Astrocyte of the spinal cord (primary cell): ENCODE results near the gene FST.

Source experiments
- DNase-seq: peaks from one replicate; pipeline ENCODE4 v3.0.0; 2011; ENCODE audit warnings: low read depth, low spot score
- H3K4me3 ChIP-seq: 2 replicates; pipeline ENCODE4 v1.5.1; 2011; ENCODE audit warnings: low read depth, mild to moderate bottlenecking, low read length, moderate library complexity
- in situ Hi-C: cut with HindIII; loops from 2 replicates; pipeline ENCODE4 v1.10.0; 2017; ENCODE audit warnings: low sequenced_read_pairs
- TF ChIP-seq, protein P1 (sequence below): IDR thresholded peaks from 2 replicates; pipeline ENCODE4 v1.5.1; 2012; ENCODE audit warnings: low read depth, mild to moderate bottlenecking, low read length, inconsistent platforms

FST gene

DNA sequence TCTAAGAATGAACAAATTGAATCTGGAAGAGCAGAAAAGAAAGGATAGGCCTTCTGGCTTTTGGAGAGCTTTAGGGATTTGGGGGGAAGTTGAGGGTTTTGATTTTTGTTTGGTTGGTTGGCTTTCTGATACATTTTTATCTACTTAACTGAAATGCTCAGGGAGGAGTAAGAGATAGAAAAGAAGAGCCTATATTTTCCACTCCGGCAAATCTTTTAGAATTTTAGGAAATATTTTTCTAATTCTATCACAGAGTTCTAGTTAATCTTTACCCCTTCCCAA, 25.8 kb upstream of the FST start:
- H3K4me3 ChIP-seq, result no peak overlapping the region
- in situ Hi-C loops, result no loop called here
- TF ChIP-seq, protein P1, sequence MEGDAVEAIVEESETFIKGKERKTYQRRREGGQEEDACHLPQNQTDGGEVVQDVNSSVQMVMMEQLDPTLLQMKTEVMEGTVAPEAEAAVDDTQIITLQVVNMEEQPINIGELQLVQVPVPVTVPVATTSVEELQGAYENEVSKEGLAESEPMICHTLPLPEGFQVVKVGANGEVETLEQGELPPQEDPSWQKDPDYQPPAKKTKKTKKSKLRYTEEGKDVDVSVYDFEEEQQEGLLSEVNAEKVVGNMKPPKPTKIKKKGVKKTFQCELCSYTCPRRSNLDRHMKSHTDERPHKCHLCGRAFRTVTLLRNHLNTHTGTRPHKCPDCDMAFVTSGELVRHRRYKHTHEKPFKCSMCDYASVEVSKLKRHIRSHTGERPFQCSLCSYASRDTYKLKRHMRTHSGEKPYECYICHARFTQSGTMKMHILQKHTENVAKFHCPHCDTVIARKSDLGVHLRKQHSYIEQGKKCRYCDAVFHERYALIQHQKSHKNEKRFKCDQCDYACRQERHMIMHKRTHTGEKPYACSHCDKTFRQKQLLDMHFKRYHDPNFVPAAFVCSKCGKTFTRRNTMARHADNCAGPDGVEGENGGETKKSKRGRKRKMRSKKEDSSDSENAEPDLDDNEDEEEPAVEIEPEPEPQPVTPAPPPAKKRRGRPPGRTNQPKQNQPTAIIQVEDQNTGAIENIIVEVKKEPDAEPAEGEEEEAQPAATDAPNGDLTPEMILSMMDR, result no peak
- DNase-seq, result no peak

- TF ChIP-seq, protein P1, result no peak
- in situ Hi-C loops, result no loop called here
- DNase-seq, result no peak
- H3K4me3 ChIP-seq, result no peak overlapping the region
These were observed 24.1 kb upstream of the FST start for GRCh38 chr5:53456366-53456765.

DNA sequence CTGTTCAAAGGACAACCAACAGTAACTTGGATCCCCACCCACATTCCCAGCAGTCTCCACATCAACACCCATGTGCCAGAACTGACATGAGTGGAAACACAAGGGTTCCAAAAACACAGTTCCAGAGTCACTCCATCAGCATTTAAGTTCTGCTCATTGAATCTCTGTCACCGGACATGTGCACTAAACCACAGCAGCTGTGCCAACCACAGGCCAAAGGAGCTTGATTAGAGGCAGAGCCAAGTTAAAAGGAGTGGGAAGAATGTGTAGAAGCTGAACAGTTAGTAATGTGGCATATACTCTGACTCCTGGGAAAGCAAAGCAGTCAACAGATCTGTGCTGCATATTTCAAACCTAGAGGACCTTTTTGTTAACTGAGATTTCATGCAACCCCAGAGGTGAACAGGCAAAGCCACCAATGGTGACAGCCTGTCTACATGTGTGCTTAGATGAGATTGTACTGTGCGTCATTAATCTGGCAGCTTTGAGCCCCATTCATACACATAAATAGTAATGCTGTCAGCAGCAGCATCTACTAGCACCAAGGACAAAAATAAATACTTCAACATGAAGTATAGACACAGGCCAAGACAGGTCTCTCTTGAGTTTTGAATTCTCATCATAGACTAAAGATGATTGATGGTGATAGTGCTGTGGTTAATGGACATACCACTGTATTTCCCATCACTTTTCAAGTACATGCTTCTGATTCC, 16.4 kb upstream of the FST start:
- in situ Hi-C loops, result no loop called here
- TF ChIP-seq, protein P1, result no peak

GRCh38 chr5:53464722-53465121, 15.7 kb upstream of the FST start:
- in situ Hi-C loops, result no loop called here
- no peak overlapping the region for H3K4me3 ChIP-seq
- no peak for DNase-seq
- TF ChIP-seq, protein P1, result no peak

More for the DNA sequence above, 16.4 kb upstream of the FST start:
- no peak overlapping the region for H3K4me3 ChIP-seq
- DNase-seq, result no peak

DNA sequence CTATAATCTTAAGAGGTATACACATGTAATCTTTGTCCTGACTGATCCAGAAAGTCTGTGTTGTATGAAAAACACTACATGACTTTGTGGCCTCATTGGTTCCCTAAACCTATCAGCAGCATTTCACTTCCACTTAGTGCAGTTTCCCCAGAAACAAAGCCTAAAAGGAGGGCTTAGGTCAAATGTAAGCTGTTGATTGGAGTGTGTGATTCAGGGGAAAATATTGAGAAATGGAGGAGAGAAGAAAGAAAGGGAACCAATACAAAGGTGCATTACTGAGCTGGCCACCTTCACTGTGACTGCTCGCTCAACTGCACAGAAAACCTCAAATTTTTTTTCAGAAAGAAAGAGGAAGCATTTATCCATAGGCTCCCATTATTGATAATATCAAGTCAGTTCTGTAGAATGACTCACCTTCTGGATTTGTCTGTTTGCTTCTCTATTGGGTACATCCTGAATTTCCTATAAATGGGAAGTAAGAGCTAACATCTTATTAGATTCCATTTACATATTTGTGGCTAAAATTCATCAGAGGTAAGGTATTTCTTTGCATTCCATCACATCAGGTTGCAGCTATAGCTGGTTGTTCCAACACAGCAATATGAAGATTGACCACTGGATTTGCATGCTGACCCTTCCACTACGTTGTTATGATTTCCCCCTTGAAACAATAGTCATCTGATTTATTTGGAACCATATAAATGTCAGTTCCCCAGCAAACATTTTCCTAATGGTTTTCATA, 10.3 kb upstream of the FST start:
- peak; percentile 53 for DNase-seq
- no peak overlapping the region for H3K4me3 ChIP-seq
- TF ChIP-seq, protein P1, result no peak
- in situ Hi-C loops, result no loop called here

GRCh38 chr5:53472279-53472678, 8.2 kb upstream of the FST start:
- H3K4me3 ChIP-seq, result no peak overlapping the region
- TF ChIP-seq, protein P1, result no peak
- in situ Hi-C loops, result no loop called here
- DNase-seq, result no peak
